Liver (tissue), 9 donors: ENCODE results near the gene KLF15. TPM values are rescaled to one million over a fixed set of nuclear protein-coding genes. Genes with fewer than 3 reads are reported as not detected.

Experiments used
- DNase-seq: peaks from one replicate; pipeline ENCODE4 v3.0.0-alpha.2; 2017; ENCODE audit warnings: low spot score
- H3K27ac ChIP-seq, 2 donors: one replicate each; pipeline ENCODE4 v1.7.0; 2013; ENCODE audit warnings: inconsistent platforms in 2 of 2, low read length in 2 of 2, control low read depth in 1 of 2, low read depth in 1 of 2, mild to moderate bottlenecking in 1 of 2
- H3K27me3 ChIP-seq, 4 donors: one replicate each; pipeline versions ENCODE4 v1.6.1 to v1.7.0; 2013; ENCODE audit warnings: low read length in 3 of 4, inconsistent platforms in 1 of 4, mild to moderate bottlenecking in 1 of 4, moderate library complexity in 1 of 4; ENCODE audit not compliant: control insufficient read depth in 4 of 4, insufficient read depth in 4 of 4
- H3K36me3 ChIP-seq, 4 donors: one replicate each; pipeline versions ENCODE4 v1.6.1 to v1.7.0; 2013; ENCODE audit warnings: low read length in 3 of 4, mild to moderate bottlenecking in 3 of 4, low read depth in 1 of 4, moderate library complexity in 1 of 4; ENCODE audit not compliant: control insufficient read depth in 4 of 4, insufficient read depth in 3 of 4
- H3K4me1 ChIP-seq, 4 donors: one replicate each; pipeline versions ENCODE4 v1.6.1 to v1.7.0; 2013; ENCODE audit warnings: low read length in 3 of 4, mild to moderate bottlenecking in 3 of 4, moderate library complexity in 1 of 4; ENCODE audit not compliant: control insufficient read depth in 4 of 4, insufficient read depth in 4 of 4
- H3K4me3 ChIP-seq, 3 donors: one replicate each; pipeline versions ENCODE4 v1.6.1 to v1.7.0; 2013; ENCODE audit warnings: low read length in 3 of 3, control low read depth in 1 of 3, low read depth in 1 of 3, mild to moderate bottlenecking in 1 of 3
- H3K9ac ChIP-seq, 2 donors: one replicate each; pipeline ENCODE4 v1.7.0; 2013; ENCODE audit warnings: low read length in 2 of 2, mild to moderate bottlenecking in 2 of 2, moderate library complexity in 2 of 2, control low read depth in 1 of 2, low read depth in 1 of 2
- H3K9me3 ChIP-seq, 4 donors: one replicate each; pipeline versions ENCODE4 v1.6.1 to v1.7.0; 2013; ENCODE audit warnings: low read length in 3 of 4; ENCODE audit not compliant: control insufficient read depth in 4 of 4
- EGR1 ChIP-seq, 2 donors: IDR thresholded peaks; 2 replicates each; pipeline ENCODE4 v1.6.1; 2016 to 2018; ENCODE audit warnings: antibody characterized with exemption in 2 of 2, low read depth in 2 of 2
- FOXA1 ChIP-seq: IDR thresholded peaks from 2 replicates; pipeline ENCODE4 v1.6.1; 2016; ENCODE audit warnings: antibody characterized with exemption
- FOXA2 ChIP-seq: IDR thresholded peaks from 2 replicates; pipeline ENCODE4 v1.6.1; 2016; ENCODE audit warnings: antibody characterized with exemption
- GABPA ChIP-seq, 2 donors: IDR thresholded peaks in 1 of 2; conservative IDR thresholded peaks in 1 of 2; 2 replicates each; pipeline ENCODE4 v1.6.1; 2016; ENCODE audit warnings: antibody characterized with exemption in 2 of 2, mild to moderate bottlenecking in 1 of 2, moderate library complexity in 1 of 2
- HNF4A ChIP-seq, 2 donors: conservative IDR thresholded peaks; 2 replicates each; pipeline ENCODE4 v1.6.1; 2016; ENCODE audit warnings: antibody characterized with exemption in 2 of 2, mild to moderate bottlenecking in 2 of 2
- HNF4G ChIP-seq: IDR thresholded peaks from 2 replicates; pipeline ENCODE4 v1.6.1; 2016; ENCODE audit warnings: antibody characterized with exemption
- JUND ChIP-seq, 2 donors: IDR thresholded peaks; 2 replicates each; pipeline ENCODE4 v1.6.1; 2016; ENCODE audit warnings: antibody characterized with exemption in 2 of 2
- NR2F2 ChIP-seq: IDR thresholded peaks from 2 replicates; pipeline ENCODE4 v1.6.1; 2016; ENCODE audit warnings: antibody characterized with exemption
- RAD21 ChIP-seq, 2 donors: IDR thresholded peaks; 2 replicates each; pipeline ENCODE4 v1.6.1; 2016; ENCODE audit warnings: antibody characterized with exemption in 2 of 2, mild to moderate bottlenecking in 2 of 2
- RXRA ChIP-seq, 2 donors: IDR thresholded peaks; 2 replicates each; pipeline ENCODE4 v1.6.1; 2017 to 2018; ENCODE audit warnings: antibody characterized with exemption in 2 of 2, mild to moderate bottlenecking in 1 of 2
- SP1 ChIP-seq: IDR thresholded peaks from 2 replicates; pipeline ENCODE4 v1.6.1; 2018; ENCODE audit warnings: antibody characterized with exemption, mild to moderate bottlenecking
- TAF1 ChIP-seq: conservative IDR thresholded peaks from 2 replicates; pipeline ENCODE4 v1.6.1; 2016; ENCODE audit warnings: antibody characterized with exemption, mild to moderate bottlenecking
- YY1 ChIP-seq: IDR thresholded peaks from 2 replicates; pipeline ENCODE4 v1.6.1; 2016; ENCODE audit warnings: antibody characterized with exemption, mild to moderate bottlenecking
- WGBS: extraction: QIAGEN DNeasy Blood & Tissue Kit; methylation state at CpG from one replicate; pipeline ENCODE4 v1.1.7; 2013; 5-methylcytosine and 5-hydroxymethylcytosine counted together
- polyA plus RNA-seq, 2 donors: library from polyadenylated mRNA; stranded (reverse) in 1 of 2; unstranded in 1 of 2; fragments of 200-250 nt in 1 of 2; fragments of >200 nt in 1 of 2; fragmentation: Nextera tagmentation in 1 of 2; extraction: Ambion mirVana in 1 of 2; gene quantifications; one replicate each; pipeline versions ENCODE4 v1.2.1 to v1.2.3, GENCODE V29; 2013 to 2015
- total RNA-seq, 2 donors: library from RNA; depleted of rRNA; stranded (reverse); fragments of >200 nt; gene quantifications; one replicate each; pipeline ENCODE4 v1.2.3, GENCODE V29; 2014
- TF ChIP-seq, protein P1 (sequence below): IDR thresholded peaks from 2 replicates; pipeline ENCODE4 v1.6.1; 2016; ENCODE audit warnings: antibody characterized with exemption
- TF ChIP-seq, protein P2 (sequence below): IDR thresholded peaks from 2 replicates; pipeline ENCODE4 v1.6.1; 2016; ENCODE audit warnings: antibody characterized with exemption
- TF ChIP-seq, protein P3 (sequence below): IDR thresholded peaks from 2 replicates; pipeline ENCODE4 v1.6.1; 2016; ENCODE audit warnings: antibody characterized with exemption, mild to moderate bottlenecking
- TF ChIP-seq, protein P4 (sequence below): fragments of 150-350 bp; IDR thresholded peaks from 2 replicates; pipeline ENCODE4 v1.5.1; 2017; ENCODE audit warnings: improper control_type of control experiment, low read depth, low read length; ENCODE audit not compliant: missing input control
- TF ChIP-seq, protein P5 (sequence below): IDR thresholded peaks from 2 replicates; pipeline ENCODE4 v1.6.1; 2016; ENCODE audit warnings: antibody characterized with exemption
- donor health status: healthy.
- donor health status: healthy.
- donor health status: healthy.
- donor health status: healthy.
- donor health status: healthy.

Gene KLF15
- total and polyA plus RNA-seq, 4 donors = 21.4 to 103 (median 49.3) TPM

DNA sequence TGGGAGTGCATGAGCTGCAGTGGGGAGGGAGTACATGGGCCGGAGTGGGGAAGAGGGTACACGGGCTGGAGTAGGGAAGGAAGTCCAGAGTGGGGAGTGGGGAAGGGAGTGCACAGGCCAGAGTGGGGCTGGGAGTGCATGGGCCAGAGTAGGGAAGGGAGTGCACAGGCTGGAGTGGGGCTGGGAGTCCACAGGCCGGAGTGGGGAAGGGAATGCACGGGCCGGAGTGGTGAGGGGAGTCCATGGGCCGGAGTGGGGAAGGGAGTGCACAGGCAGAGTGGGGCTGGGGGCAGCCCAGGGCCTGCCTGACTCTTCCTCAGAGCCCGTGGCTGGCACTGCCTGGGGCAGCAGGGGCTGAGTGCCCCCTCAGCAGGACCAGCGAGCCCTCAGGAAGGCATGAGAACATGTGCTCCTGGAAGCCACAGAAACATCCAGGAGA lies 40.7 kb downstream of the KLF15 start:
- 94% methylated on average over 7 of the region's 8 CpGs for WGBS
- H3K9ac ChIP-seq = no peak overlapping the region
- H3K9me3 ChIP-seq = no peaks in the 10 kb centered on the region
- no peak for DNase-seq
- no peak for TF ChIP-seq FOXA2
- TF ChIP-seq RAD21 (IDR thresholded peaks at IDR 0.05) = no peak
- no peak for TF ChIP-seq RXRA (IDR thresholded peaks at IDR 0.05)
- TF ChIP-seq, protein P1, sequence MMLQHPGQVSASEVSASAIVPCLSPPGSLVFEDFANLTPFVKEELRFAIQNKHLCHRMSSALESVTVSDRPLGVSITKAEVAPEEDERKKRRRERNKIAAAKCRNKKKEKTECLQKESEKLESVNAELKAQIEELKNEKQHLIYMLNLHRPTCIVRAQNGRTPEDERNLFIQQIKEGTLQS = no peak
- no peak for TF ChIP-seq FOXA1
- TF ChIP-seq TAF1 = no peak
- TF ChIP-seq, protein P2, sequence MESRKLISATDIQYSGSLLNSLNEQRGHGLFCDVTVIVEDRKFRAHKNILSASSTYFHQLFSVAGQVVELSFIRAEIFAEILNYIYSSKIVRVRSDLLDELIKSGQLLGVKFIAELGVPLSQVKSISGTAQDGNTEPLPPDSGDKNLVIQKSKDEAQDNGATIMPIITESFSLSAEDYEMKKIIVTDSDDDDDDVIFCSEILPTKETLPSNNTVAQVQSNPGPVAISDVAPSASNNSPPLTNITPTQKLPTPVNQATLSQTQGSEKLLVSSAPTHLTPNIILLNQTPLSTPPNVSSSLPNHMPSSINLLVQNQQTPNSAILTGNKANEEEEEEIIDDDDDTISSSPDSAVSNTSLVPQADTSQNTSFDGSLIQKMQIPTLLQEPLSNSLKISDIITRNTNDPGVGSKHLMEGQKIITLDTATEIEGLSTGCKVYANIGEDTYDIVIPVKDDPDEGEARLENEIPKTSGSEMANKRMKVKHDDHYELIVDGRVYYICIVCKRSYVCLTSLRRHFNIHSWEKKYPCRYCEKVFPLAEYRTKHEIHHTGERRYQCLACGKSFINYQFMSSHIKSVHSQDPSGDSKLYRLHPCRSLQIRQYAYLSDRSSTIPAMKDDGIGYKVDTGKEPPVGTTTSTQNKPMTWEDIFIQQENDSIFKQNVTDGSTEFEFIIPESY = no peak
- TF ChIP-seq HNF4G = no peak
- no peak for TF ChIP-seq EGR1 (IDR thresholded peaks at IDR 0.05; ENCODE audit: low read depth in 2 of 2)
- no peak for TF ChIP-seq GABPA (IDR thresholded peaks at IDR 0.05 in 1 of 2, conservative IDR thresholded peaks at IDR 0.05 in 1 of 2)
- no peak for TF ChIP-seq NR2F2
- no peak for TF ChIP-seq YY1
- TF ChIP-seq HNF4A (conservative IDR thresholded peaks at IDR 0.05) = no peak
- no peak for TF ChIP-seq SP1
- TF ChIP-seq, protein P3, sequence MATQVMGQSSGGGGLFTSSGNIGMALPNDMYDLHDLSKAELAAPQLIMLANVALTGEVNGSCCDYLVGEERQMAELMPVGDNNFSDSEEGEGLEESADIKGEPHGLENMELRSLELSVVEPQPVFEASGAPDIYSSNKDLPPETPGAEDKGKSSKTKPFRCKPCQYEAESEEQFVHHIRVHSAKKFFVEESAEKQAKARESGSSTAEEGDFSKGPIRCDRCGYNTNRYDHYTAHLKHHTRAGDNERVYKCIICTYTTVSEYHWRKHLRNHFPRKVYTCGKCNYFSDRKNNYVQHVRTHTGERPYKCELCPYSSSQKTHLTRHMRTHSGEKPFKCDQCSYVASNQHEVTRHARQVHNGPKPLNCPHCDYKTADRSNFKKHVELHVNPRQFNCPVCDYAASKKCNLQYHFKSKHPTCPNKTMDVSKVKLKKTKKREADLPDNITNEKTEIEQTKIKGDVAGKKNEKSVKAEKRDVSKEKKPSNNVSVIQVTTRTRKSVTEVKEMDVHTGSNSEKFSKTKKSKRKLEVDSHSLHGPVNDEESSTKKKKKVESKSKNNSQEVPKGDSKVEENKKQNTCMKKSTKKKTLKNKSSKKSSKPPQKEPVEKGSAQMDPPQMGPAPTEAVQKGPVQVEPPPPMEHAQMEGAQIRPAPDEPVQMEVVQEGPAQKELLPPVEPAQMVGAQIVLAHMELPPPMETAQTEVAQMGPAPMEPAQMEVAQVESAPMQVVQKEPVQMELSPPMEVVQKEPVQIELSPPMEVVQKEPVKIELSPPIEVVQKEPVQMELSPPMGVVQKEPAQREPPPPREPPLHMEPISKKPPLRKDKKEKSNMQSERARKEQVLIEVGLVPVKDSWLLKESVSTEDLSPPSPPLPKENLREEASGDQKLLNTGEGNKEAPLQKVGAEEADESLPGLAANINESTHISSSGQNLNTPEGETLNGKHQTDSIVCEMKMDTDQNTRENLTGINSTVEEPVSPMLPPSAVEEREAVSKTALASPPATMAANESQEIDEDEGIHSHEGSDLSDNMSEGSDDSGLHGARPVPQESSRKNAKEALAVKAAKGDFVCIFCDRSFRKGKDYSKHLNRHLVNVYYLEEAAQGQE = no peak
- TF ChIP-seq, protein P4, sequence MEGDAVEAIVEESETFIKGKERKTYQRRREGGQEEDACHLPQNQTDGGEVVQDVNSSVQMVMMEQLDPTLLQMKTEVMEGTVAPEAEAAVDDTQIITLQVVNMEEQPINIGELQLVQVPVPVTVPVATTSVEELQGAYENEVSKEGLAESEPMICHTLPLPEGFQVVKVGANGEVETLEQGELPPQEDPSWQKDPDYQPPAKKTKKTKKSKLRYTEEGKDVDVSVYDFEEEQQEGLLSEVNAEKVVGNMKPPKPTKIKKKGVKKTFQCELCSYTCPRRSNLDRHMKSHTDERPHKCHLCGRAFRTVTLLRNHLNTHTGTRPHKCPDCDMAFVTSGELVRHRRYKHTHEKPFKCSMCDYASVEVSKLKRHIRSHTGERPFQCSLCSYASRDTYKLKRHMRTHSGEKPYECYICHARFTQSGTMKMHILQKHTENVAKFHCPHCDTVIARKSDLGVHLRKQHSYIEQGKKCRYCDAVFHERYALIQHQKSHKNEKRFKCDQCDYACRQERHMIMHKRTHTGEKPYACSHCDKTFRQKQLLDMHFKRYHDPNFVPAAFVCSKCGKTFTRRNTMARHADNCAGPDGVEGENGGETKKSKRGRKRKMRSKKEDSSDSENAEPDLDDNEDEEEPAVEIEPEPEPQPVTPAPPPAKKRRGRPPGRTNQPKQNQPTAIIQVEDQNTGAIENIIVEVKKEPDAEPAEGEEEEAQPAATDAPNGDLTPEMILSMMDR = no peak
- TF ChIP-seq, protein P5, sequence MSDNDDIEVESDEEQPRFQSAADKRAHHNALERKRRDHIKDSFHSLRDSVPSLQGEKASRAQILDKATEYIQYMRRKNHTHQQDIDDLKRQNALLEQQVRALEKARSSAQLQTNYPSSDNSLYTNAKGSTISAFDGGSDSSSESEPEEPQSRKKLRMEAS = no peak
- TF ChIP-seq JUND (IDR thresholded peaks at IDR 0.05) = no peak
- no peaks in the 10 kb centered on the region for H3K27me3 ChIP-seq
- no peak overlapping the region for H3K4me3 ChIP-seq
- H3K4me1 ChIP-seq = no peaks in the 10 kb centered on the region
- no peak overlapping the region for H3K27ac ChIP-seq
- no peaks in the 10 kb centered on the region for H3K36me3 ChIP-seq
